HEK293T (cell line): ENCODE measurements around the gene RAB6B.

Source experiments
- CTBP1 ChIP-seq: fragments of 450-650 bp; IDR thresholded peaks from 2 replicates; pipeline ENCODE4 v1.6.1; 2016; ENCODE audit warnings: borderline replicate concordance
- FOXA1 ChIP-seq: fragments of 450-650 bp; IDR thresholded peaks from 2 replicates; pipeline ENCODE4 v1.6.1; 2016; ENCODE audit warnings: mild to moderate bottlenecking
- FOXM1 ChIP-seq: fragments of 450-650 bp; IDR thresholded peaks from 2 replicates; pipeline ENCODE4 v1.6.1; 2017; ENCODE audit warnings: mild to moderate bottlenecking, borderline replicate concordance
- HDGF ChIP-seq: fragments of 450-650 bp; IDR thresholded peaks from 2 replicates; pipeline ENCODE4 v1.6.1; 2017; ENCODE audit warnings: antibody characterized with exemption, borderline replicate concordance
- SP1 ChIP-seq: fragments of 450-650 bp; IDR thresholded peaks from 2 replicates; pipeline ENCODE4 v1.6.1; 2017
- SUZ12 ChIP-seq: fragments of 450-650 bp; IDR thresholded peaks from 2 replicates; pipeline ENCODE4 v1.6.1; 2016; ENCODE audit warnings: mild to moderate bottlenecking
- TARDBP ChIP-seq: fragments of 450-650 bp; IDR thresholded peaks from 2 replicates; pipeline ENCODE4 v1.6.1; 2016

DNA sequence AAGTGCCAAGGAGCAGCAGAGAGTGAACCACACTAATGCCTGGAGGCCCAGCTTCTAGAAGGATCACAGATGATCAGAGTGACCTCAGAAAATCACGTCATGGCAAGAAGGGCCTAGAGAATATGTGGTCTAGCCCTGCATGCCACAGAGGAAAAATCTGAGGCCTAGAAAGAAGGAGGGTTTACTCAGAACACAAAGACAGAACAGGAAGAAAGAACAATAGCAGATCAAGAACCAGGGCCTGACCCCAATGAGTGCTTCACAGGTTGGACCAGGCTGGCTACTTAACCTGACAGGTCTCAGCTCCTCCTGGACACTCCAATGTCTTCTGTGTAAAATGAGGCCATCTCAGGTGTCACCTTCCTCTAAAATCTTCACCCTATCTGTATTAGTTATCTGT lies 14.2 kb downstream of the RAB6B start:
- TF ChIP-seq SUZ12 (no peak), FOXM1 (no peak), FOXA1 (no peak), TARDBP (no peak), SP1 (no peak), CTBP1 (no peak), HDGF (no peak)
